ENCODE results near the gene HIVEP1. TPM values are rescaled to one million over a fixed set of nuclear protein-coding genes. Genes with fewer than 3 reads are reported as not detected.

HIVEP1 gene
- total and polyA plus RNA-seq, 3 donors from 2014 or later, result 15.5 to 53.3 (median 44.1) TPM

DNA sequence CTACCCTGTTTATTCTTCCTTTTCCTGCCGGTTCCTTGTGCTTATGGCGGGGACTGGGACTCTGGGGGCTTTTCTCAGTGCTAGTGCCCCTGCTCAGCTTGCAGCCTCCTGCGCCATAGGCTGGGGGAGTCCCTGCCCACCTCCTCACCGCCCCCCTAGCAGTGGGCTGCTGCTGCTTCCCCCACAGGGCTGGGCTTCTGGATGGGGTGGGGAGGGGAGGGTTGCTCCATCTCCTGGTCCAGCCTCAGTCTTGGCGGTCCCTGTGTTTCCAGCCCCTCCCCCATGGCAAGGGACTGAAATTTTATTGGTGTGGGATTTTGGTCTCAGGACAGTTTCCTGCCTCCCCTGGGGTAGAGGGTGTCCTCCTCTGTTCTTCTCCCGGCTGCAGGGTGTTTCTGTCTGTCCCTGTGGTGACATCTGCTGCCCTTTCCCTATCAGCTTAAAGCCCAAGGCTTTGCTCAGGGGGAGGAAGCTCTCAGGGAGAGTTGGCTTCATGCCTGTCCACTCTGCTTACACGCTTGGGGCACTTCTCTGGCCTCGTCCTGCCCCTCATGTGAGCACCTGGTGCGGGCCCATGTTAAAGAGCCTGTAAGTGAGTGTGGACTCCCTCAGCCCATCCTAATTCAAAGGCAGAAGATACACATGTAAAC lies 100.6 kb downstream of the HIVEP1 start:
- intact Hi-C loops (cut with DNase I; ENCODE audit: low total_unique reads), result no loop called here
- no peaks in the 10 kb centered on the region for H3K27me3 ChIP-seq
- H3K27ac ChIP-seq, result no peak overlapping the region
- no peak for DNase-seq
- WGBS, 2 donors, result 82 to 87% methylated on average over 8 to 9 of the region's 9 CpGs
- no peak overlapping the region for H3K4me3 ChIP-seq
- TF ChIP-seq POLR2A (IDR thresholded peaks at IDR 0.05) (no peak), CTCF (IDR thresholded peaks at IDR 0.05) (no peak)
- no peaks in the 10 kb centered on the region for H3K9me3 ChIP-seq
- H3K36me3 ChIP-seq (ENCODE audit: low read depth, missing control alignments), result no peaks in the 10 kb centered on the region
- H3K4me1 ChIP-seq, result no peaks in the 10 kb centered on the region

GRCh38 chr6:12113190-12113577 lies 101.1 kb downstream of the HIVEP1 start:
- intact Hi-C loops (cut with DNase I; ENCODE audit: low total_unique reads), result no loop called here
- no peak overlapping the region for H3K4me3 ChIP-seq

DNA sequence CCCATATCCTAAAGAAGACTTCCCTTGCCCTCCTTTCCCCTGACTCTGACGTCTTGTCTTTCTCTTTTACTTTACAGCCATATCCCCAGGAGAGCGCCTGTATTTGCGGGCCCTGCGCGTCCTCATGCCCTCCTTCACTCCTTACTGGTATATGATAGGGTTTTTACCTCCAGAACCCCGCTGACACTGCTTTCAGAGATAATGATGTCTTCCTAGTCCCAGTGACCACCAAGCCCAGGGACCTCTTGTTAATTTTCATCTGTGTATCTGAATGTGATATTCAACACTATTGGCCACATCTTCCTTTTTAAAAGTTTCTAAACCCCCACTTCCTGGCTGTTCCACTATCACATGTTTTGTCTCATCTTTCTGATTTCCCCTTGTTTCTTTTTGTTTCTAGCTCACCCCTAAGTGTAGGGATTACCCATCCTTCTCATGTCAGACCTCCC lies 102.0 kb downstream of the HIVEP1 start:
- H3K27ac ChIP-seq, result no peak overlapping the region
- no peaks in the 10 kb centered on the region for H3K4me1 ChIP-seq
- H3K4me3 ChIP-seq, result no peak overlapping the region
- no peak for DNase-seq
- no peaks in the 10 kb centered on the region for H3K27me3 ChIP-seq
- TF ChIP-seq CTCF (IDR thresholded peaks at IDR 0.05), result no peak
- TF ChIP-seq POLR2A (IDR thresholded peaks at IDR 0.05), result no peak
- intact Hi-C loops (cut with DNase I; ENCODE audit: low total_unique reads), result no loop called here
- 85 to 94% methylated on average over 6 of the region's 6 CpGs for WGBS, 2 donors
- no peaks in the 10 kb centered on the region for H3K36me3 ChIP-seq (ENCODE audit: low read depth, missing control alignments)
- no peaks in the 10 kb centered on the region for H3K9me3 ChIP-seq

More at GRCh38 chr6:12113190-12113577, 101.1 kb downstream of the HIVEP1 start:
- H3K9me3 ChIP-seq, result no peaks in the 10 kb centered on the region
- H3K36me3 ChIP-seq (ENCODE audit: low read depth, missing control alignments), result no peaks in the 10 kb centered on the region
- WGBS, 2 donors, result 93 to 94% methylated on average over 6 of the region's 6 CpGs
- TF ChIP-seq POLR2A (IDR thresholded peaks at IDR 0.05) (no peak), CTCF (IDR thresholded peaks at IDR 0.05) (no peak)
- no peak overlapping the region for H3K27ac ChIP-seq
- no peaks in the 10 kb centered on the region for H3K27me3 ChIP-seq
- DNase-seq, result no peak
- no peaks in the 10 kb centered on the region for H3K4me1 ChIP-seq

GRCh38 chr6:12115001-12115400 lies 102.9 kb downstream of the HIVEP1 start:
- H3K4me3 ChIP-seq, result no peak overlapping the region
- DNase-seq, result no peak
- no peaks in the 10 kb centered on the region for H3K36me3 ChIP-seq (ENCODE audit: low read depth, missing control alignments)
- H3K4me1 ChIP-seq, result no peaks in the 10 kb centered on the region
- no peak for TF ChIP-seq CTCF (IDR thresholded peaks at IDR 0.05)
- no peak for TF ChIP-seq POLR2A (IDR thresholded peaks at IDR 0.05)
- H3K27me3 ChIP-seq, result no peaks in the 10 kb centered on the region
- H3K9me3 ChIP-seq, result no peaks in the 10 kb centered on the region
- intact Hi-C loops (cut with DNase I; ENCODE audit: low total_unique reads), result no loop called here
- 69 to 82% methylated on average over 1 of the region's 1 CpG for WGBS, 2 donors
- no peak overlapping the region for H3K27ac ChIP-seq

- 96% methylated on average over 4 of the region's 4 CpGs for WGBS, 2 donors
- Histone ChIP-seq H3K4me3 (no peak overlapping the region), H3K4me1 (no peaks in the 10 kb centered on the region), H3K36me3 (ENCODE audit: low read depth, missing control alignments) (no peaks in the 10 kb centered on the region), H3K27ac (no peak overlapping the region), H3K9me3 (no peaks in the 10 kb centered on the region), H3K27me3 (no peaks in the 10 kb centered on the region)
- TF ChIP-seq POLR2A (IDR thresholded peaks at IDR 0.05) (no peak), CTCF (IDR thresholded peaks at IDR 0.05) (no peak)
- intact Hi-C loops (cut with DNase I; ENCODE audit: low total_unique reads), result no loop called here
- DNase-seq, result no peak
These were observed 103.4 kb downstream of the HIVEP1 start for GRCh38 chr6:12115492-12115891.

Measured in testis (tissue), 3 donors.